K562 (cell line): ENCODE data around the gene CNGB1. TPM values are rescaled to one million over a fixed set of nuclear protein-coding genes. Genes with fewer than 3 reads are reported as not detected.

ENCODE experiments used
- ATAC-seq: fragments of 200-7000 bp; cut with Tn5 transposase; 3 replicates; pipeline ENCODE4 v1.9.1; 2020; ENCODE audit warnings: moderate library complexity
- BruUV-seq: library from RNA; stranded (reverse); fragments of 400-500 nt; replicated peaks from 2 replicates; lab custom pipeline; 2021; lab: Mats Ljungman, UMichigan
- CTCF ChIA-PET: fragments of 300-600 bp; formaldehyde crosslinking; extraction: SDS; loops from one replicate; lab custom pipeline; 2021; ENCODE audit warnings: low intra/inter-chr PET ratio; lab: Yijun Ruan, JAX
- POLR2A ChIA-PET: fragments of 300-600, 350-650 bp; sonication (Branson Sonifier 250); formaldehyde crosslinking; extraction: SDS; loops from one replicate; lab custom pipeline; 2021; ENCODE audit warnings: antibody characterized with exemption, inconsistent platforms; lab: Yijun Ruan, JAX
- DNase-seq, 4 experiments: peaks; one replicate each; pipeline versions ENCODE4 v3.0.0 to v3.0.0-alpha.2; 2011 to 2018; ENCODE audit warnings: low spot score in 3 of 4, mixed read lengths in 3 of 4; ENCODE audit errors: extremely low read depth in 1 of 4
- FAIRE-seq: peaks from 2 replicates; lab custom pipeline; 2011; peaks lifted over from hg19 to GRCh38; lab: Jason Lieb, UNC
- H2AFZ ChIP-seq: 2 replicates; pipeline ENCODE4 v1.6.0; 2011; ENCODE audit warnings: low read depth, low read length, control low read depth, inconsistent platforms
- H3K27ac ChIP-seq: fragments of 200-600 bp; 3 replicates; pipeline ENCODE4 v1.8.0; 2011; ENCODE audit warnings: low read depth, mild to moderate bottlenecking, control low read depth, inconsistent platforms, low read length, moderate library complexity, mixed read lengths; ENCODE audit errors: extremely low read depth
- H3K27me3 ChIP-seq, 2 experiments: fragments of 300-600 bp in 1 of 2; 2 replicates in 1 of 2; 3 replicates in 1 of 2; pipeline versions ENCODE4 v1.6.0 to v1.8.0; 2011; ENCODE audit warnings: inconsistent platforms in 2 of 2, low read length in 2 of 2, mild to moderate bottlenecking in 1 of 2, mixed read lengths in 1 of 2, moderate library complexity in 1 of 2; ENCODE audit not compliant: control insufficient read depth in 2 of 2, insufficient read depth in 2 of 2
- H3K36me3 ChIP-seq: fragments of 300-600 bp; 3 replicates; pipeline ENCODE4 v1.8.0; 2011; ENCODE audit warnings: mild to moderate bottlenecking, low read length, inconsistent platforms; ENCODE audit not compliant: control insufficient read depth, insufficient read depth
- H3K4me1 ChIP-seq, 2 experiments: fragments of 200-600 bp in 1 of 2; replicated peaks in 1 of 2; 2 replicates in 1 of 2; 3 replicates in 1 of 2; pipeline versions ENCODE4 v1.5.1 to v1.8.0; 2011; ENCODE audit warnings: inconsistent platforms in 2 of 2, low read length in 2 of 2, mild to moderate bottlenecking in 1 of 2, mixed read lengths in 1 of 2, moderate library complexity in 1 of 2; ENCODE audit not compliant: control insufficient read depth in 2 of 2, insufficient read depth in 2 of 2
- H3K4me2 ChIP-seq: 2 replicates; pipeline ENCODE4 v1.6.1; 2011; ENCODE audit warnings: low read length, control low read depth, inconsistent platforms, mixed read lengths; ENCODE audit not compliant: insufficient read depth
- H3K4me3 ChIP-seq: fragments of 200-600 bp; sonication (generic), shearing (Covaris generic); 2 replicates; pipeline ENCODE4 v1.5.1; 2016; ENCODE audit warnings: control low read depth, inconsistent platforms
- H3K79me2 ChIP-seq: fragments of 200-600 bp; 3 replicates; pipeline ENCODE4 v1.8.0; 2011; ENCODE audit warnings: low read length, inconsistent platforms; ENCODE audit not compliant: control insufficient read depth, insufficient read depth
- H3K9ac ChIP-seq, 2 experiments: 2 replicates each; pipeline versions ENCODE4 v1.6.0 to v1.6.1; 2011; ENCODE audit warnings: low read depth in 2 of 2, low read length in 2 of 2, control low read depth in 1 of 2, inconsistent platforms in 1 of 2, mild to moderate bottlenecking in 1 of 2, mixed read lengths in 1 of 2; ENCODE audit not compliant: insufficient read depth in 1 of 2
- H3K9me1 ChIP-seq: one replicate; pipeline ENCODE4 v1.6.0; 2011; ENCODE audit warnings: inconsistent platforms, mild to moderate bottlenecking, low read length, moderate library complexity; ENCODE audit not compliant: control insufficient read depth, insufficient read depth
- H3K9me3 ChIP-seq: replicated peaks from 2 replicates; pipeline ENCODE4 v1.5.1; 2011; ENCODE audit warnings: low read depth, low read length, inconsistent platforms; ENCODE audit not compliant: control insufficient read depth, insufficient read depth
- H4K20me1 ChIP-seq: replicated peaks from 2 replicates; pipeline ENCODE4 v1.6.1; 2011; ENCODE audit warnings: low read length, inconsistent platforms, mixed read lengths; ENCODE audit not compliant: control insufficient read depth, insufficient read depth
- DPF2 ChIP-seq: fragments of 450-650 bp; IDR thresholded peaks from 2 replicates; pipeline ENCODE4 v1.6.1; 2016
- GATAD2B ChIP-seq: fragments of 450-650 bp; IDR thresholded peaks from 2 replicates; pipeline ENCODE4 v1.6.1; 2017; ENCODE audit warnings: mild to moderate bottlenecking, borderline replicate concordance
- HNRNPK ChIP-seq: fragments of 200-400 bp; formaldehyde crosslinking; IDR thresholded peaks from one replicate; pipeline ENCODE4 v1.6.1; 2018; ENCODE audit warnings: mild to moderate bottlenecking, low read depth, low read length; ENCODE audit not compliant: poor library complexity, severe bottlenecking
- MYBL2 ChIP-seq, 2 experiments: fragments of 450-650 bp in 1 of 2; sonication (generic) in 1 of 2; formaldehyde crosslinking in 1 of 2; IDR thresholded peaks; 2 replicates each; pipeline versions ENCODE4 v1.6.1 to v1.8.1; 2017 to 2022; ENCODE audit warnings: borderline replicate concordance in 1 of 2, inconsistent platforms in 1 of 2, low read depth in 1 of 2, mild to moderate bottlenecking in 1 of 2, missing genetic modification reagents in 1 of 2, moderate library complexity in 1 of 2
- NCOA2 ChIP-seq, 2 experiments: fragments of 450-650 bp; IDR thresholded peaks; 2 replicates each; pipeline ENCODE4 v1.6.1; 2018; ENCODE audit warnings: mild to moderate bottlenecking in 2 of 2, moderate library complexity in 1 of 2; ENCODE audit not compliant: partially characterized antibody in 2 of 2
- OTX1 ChIP-seq: fragments of 450-650 bp; formaldehyde crosslinking; IDR thresholded peaks from 2 replicates; pipeline ENCODE4 v1.4.0; 2022; ENCODE audit warnings: mild to moderate bottlenecking
- PBX2 ChIP-seq, 2 experiments: IDR thresholded peaks in 1 of 2; conservative IDR thresholded peaks in 1 of 2; 2 replicates each; pipeline ENCODE4 v1.6.1; 2016; ENCODE audit warnings: low read depth in 2 of 2, mild to moderate bottlenecking in 1 of 2, missing compliant biosample characterization in 1 of 2, missing genetic modification characterization in 1 of 2, moderate library complexity in 1 of 2
- RBM15 ChIP-seq: fragments of 200-400 bp; formaldehyde crosslinking; IDR thresholded peaks from 2 replicates; pipeline ENCODE4 v1.6.1; 2018; ENCODE audit warnings: mild to moderate bottlenecking, low read length, moderate library complexity; ENCODE audit not compliant: insufficient read depth
- THRA ChIP-seq: fragments of 450-650 bp; IDR thresholded peaks from 2 replicates; pipeline ENCODE4 v1.6.1; 2017; ENCODE audit warnings: mild to moderate bottlenecking, moderate library complexity
- ZNF696 ChIP-seq: fragments of 250-450 bp; sonication (Bioruptor Pico); conservative IDR thresholded peaks from 2 replicates; pipeline ENCODE4 v1.4.0; 2020; ENCODE audit warnings: mild to moderate bottlenecking, moderate library complexity
- ZNF76 ChIP-seq: fragments of 250-450 bp; sonication (Bioruptor Pico); IDR thresholded peaks from 2 replicates; pipeline ENCODE4 v1.4.0; 2020; ENCODE audit warnings: mild to moderate bottlenecking, moderate library complexity, borderline replicate concordance
- ZNF778 ChIP-seq: fragments of 450-650 bp; formaldehyde crosslinking; IDR thresholded peaks from 2 replicates; pipeline ENCODE4 v1.4.0; 2020; ENCODE audit warnings: mild to moderate bottlenecking, moderate library complexity
- WGBS: fragments of 100-300 bp; shearing (Covaris generic); methylation state at CpG from one replicate; pipeline ENCODE4 v1.1.6; 2016; ENCODE audit warnings: low coverage, mixed read lengths; ENCODE audit not compliant: insufficient coverage; ENCODE audit errors: missing lambda C conversion rate; 5-methylcytosine and 5-hydroxymethylcytosine counted together
- in situ Hi-C: fragments of 300-500 bp; cut with MboI; formaldehyde crosslinking; loops from 4 replicates; pipeline ENCODE4 v1.15.0; 2018; ENCODE audit warnings: inconsistent platforms, mixed read lengths
- intact Hi-C: fragments of 100-400 bp; cut with micrococcal nuclease; formaldehyde crosslinking; loops from 2 replicates; pipeline ENCODE4 v1.14.2; 2022
- polyA plus RNA-seq, 8 experiments: library from polyadenylated mRNA; depleted of rRNA in 4 of 8; stranded (reverse) in 5 of 8; unstranded in 3 of 8; fragments of >200 nt; fragmentation: Nextera tagmentation in 2 of 8; fragmentation: Illumina TruSeq in 1 of 8; extraction: Ambion mirVana in 2 of 8; extraction: Trizol in 1 of 8; gene quantifications; 2 replicates each; pipeline versions ENCODE4 v1.2.1 to v1.2.3, GENCODE V29; 2011 to 2014; ENCODE audit warnings: inconsistent platforms in 1 of 8, missing spikeins in 1 of 8
- total RNA-seq, 7 experiments: library from RNA; depleted of rRNA in 6 of 7; stranded (reverse); fragments of >200 nt in 6 of 7; fragmentation: Illumina TruSeq in 2 of 7; extraction: Trizol in 2 of 7; gene quantifications; 2 replicates each; pipeline versions ENCODE4 v1.2.1 to v1.2.3, GENCODE V29; 2011 to 2021; ENCODE audit warnings: low replicate concordance in 1 of 7
- TF ChIP-seq, protein P1 (sequence below): fragments of 250-450 bp; sonication (Bioruptor Pico); IDR thresholded peaks from 2 replicates; pipeline ENCODE4 v1.4.0; 2020; ENCODE audit warnings: borderline replicate concordance

The CNGB1 gene
- total and polyA plus RNA-seq, 9 of the 15 experiments (the other 6 are each of a cell fraction or from before 2014, with no cell fraction given), result not detected

- CTCF ChIA-PET, result no interaction called here
- ATAC-seq, result no peak
- POLR2A ChIA-PET, result no interaction called here
- H3K9me1 ChIP-seq, result peaks cover 2% of the 10 kb centered on the region
- peaks cover 55% of the 10 kb centered on the region; the same call in 2 of the 3 replicates for H3K36me3 ChIP-seq
- no peak overlapping the region for H3K27ac ChIP-seq
- no peak overlapping the region for H3K4me2 ChIP-seq
- 56% methylated on average over 3 of the region's 3 CpGs for WGBS
- DNase-seq, result no peak
- in situ Hi-C loops (loop anchor here (10.0 kb wide), 2 partner anchors 113 to 283 kb away; partner anchors contain the start of genes CFAP20 and PRSS54), intact Hi-C loops (no loop called here)
- no peaks in the 10 kb centered on the region for H3K4me1 ChIP-seq
- no TSS peak for BruUV-seq
- no peak overlapping the region for H2AFZ ChIP-seq
- H3K79me2 ChIP-seq, result no peaks in the 10 kb centered on the region; the same call in 2 of the 3 replicates
- H3K27me3 ChIP-seq, result no peaks in the 10 kb centered on the region
- H3K9me3 ChIP-seq, result peaks cover 2% of the 10 kb centered on the region; the same call in 1 of the 2 replicates
- no peak overlapping the region for H3K9ac ChIP-seq
- H3K4me3 ChIP-seq, result no peak overlapping the region
- H4K20me1 ChIP-seq, result no peaks in the 10 kb centered on the region
- no peak for FAIRE-seq
- TF ChIP-seq RBM15 (no peak), ZNF76 (no peak), GATAD2B (no peak), NCOA2 (IDR thresholded peaks at IDR 0.05; ENCODE audit: partially characterized antibody in 2 of 2) (no peak), OTX1 (CRISPR knock-in tag) (no peak), MYBL2 (IDR thresholded peaks at IDR 0.05; ENCODE audit: low read depth) (no peak), MYBL2 (CRISPR knock-in tag; IDR thresholded peaks at IDR 0.05; ENCODE audit: borderline replicate concordance) (no peak), ZNF696 (CRISPR knock-in tag) (no peak), ZNF778 (CRISPR knock-in tag) (no peak), PBX2 (CRISPR knock-in tag; IDR thresholded peaks at IDR 0.05; ENCODE audit: low read depth) (no peak), PBX2 (tag; conservative IDR thresholded peaks at IDR 0.05; ENCODE audit: low read depth) (no peak), HNRNPK (no peak), DPF2 (no peak), THRA (no peak)
- TF ChIP-seq, protein P1, sequence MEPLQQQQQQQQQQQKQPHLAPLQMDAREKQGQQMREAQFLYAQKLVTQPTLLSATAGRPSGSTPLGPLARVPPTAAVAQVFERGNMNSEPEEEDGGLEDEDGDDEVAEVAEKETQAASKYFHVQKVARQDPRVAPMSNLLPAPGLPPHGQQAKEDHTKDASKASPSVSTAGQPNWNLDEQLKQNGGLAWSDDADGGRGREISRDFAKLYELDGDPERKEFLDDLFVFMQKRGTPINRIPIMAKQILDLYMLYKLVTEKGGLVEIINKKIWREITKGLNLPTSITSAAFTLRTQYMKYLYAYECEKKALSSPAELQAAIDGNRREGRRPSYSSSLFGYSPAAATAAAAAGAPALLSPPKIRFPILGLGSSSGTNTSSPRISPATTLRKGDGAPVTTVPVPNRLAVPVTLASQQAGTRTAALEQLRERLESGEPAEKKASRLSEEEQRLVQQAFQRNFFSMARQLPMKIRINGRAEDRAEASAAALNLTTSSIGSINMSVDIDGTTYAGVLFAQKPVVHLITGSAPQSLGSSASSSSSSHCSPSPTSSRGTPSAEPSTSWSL, result no peak
Observed at GRCh38 chr16:58011652-58012051, 40.7 kb upstream of the CNGB1 start.
